ENCODE data around the gene ATF1. TPM values are rescaled to one million over a fixed set of nuclear protein-coding genes. Genes with fewer than 3 reads are reported as not detected.

ATF1 gene
- total and polyA plus RNA-seq, 2 of the 8 experiments (the other 6 are each of a cell fraction or from before 2014, with no cell fraction given) = 23.2 to 41.8 TPM

GRCh38 chr12:50842637-50843493, 79.0 kb downstream of the ATF1 start, which contains the start of gene TMPRSS12 (continued):
- TF ChIP-seq SIN3A (conservative IDR thresholded peaks at IDR 0.05 in 1 of 2, IDR thresholded peaks at IDR 0.05 in 1 of 2; ENCODE audit: low read depth in 1 of 2, low read length in 2 of 2) (0 out of 4 replicates have a peak, but pooled peaks of 1 of the 2 experiments have one; percentile 24), SRF (IDR thresholded peaks at IDR 0.05; ENCODE audit: low read depth, low read length) (no peak), KDM4A (IDR thresholded peaks at IDR 0.05; ENCODE audit: low read depth, low read length, severe bottlenecking) (peak; percentile 44), SP2 (IDR thresholded peaks at IDR 0.05; ENCODE audit: low read length) (no peak), TAF1 (IDR thresholded peaks at IDR 0.05; ENCODE audit: low read depth, low read length) (peak; percentile 58), HDAC6 (IDR thresholded peaks at IDR 0.05; ENCODE audit: low read depth, low read length) (no peak), TBP (IDR thresholded peaks at IDR 0.05; ENCODE audit: low read depth, low read length) (peak; percentile 68), CTCF (IDR thresholded peaks at IDR 0.05; ENCODE audit: control extremely low read depth in 1 of 3, insufficient read depth in 1 of 3, low read depth in 1 of 3, low read length in 3 of 3) (peak; percentile 41 to 61 (median 55)), MAX (IDR thresholded peaks at IDR 0.05) (peak; percentile 96), RAD21 (IDR thresholded peaks at IDR 0.05 in 1 of 2, conservative IDR thresholded peaks at IDR 0.05 in 1 of 2; ENCODE audit: low read depth in 2 of 2, low read length in 2 of 2) (peak; percentile 68 to 74), EGR1 (IDR thresholded peaks at IDR 0.05; ENCODE audit: borderline replicate concordance, low read depth, low read length) (no peak), TAF7 (optimal IDR thresholded peaks at IDR 0.05; ENCODE audit: borderline replicate concordance, low read depth, low read length) (peak; percentile 24)
- TF ChIP-seq, protein P1, sequence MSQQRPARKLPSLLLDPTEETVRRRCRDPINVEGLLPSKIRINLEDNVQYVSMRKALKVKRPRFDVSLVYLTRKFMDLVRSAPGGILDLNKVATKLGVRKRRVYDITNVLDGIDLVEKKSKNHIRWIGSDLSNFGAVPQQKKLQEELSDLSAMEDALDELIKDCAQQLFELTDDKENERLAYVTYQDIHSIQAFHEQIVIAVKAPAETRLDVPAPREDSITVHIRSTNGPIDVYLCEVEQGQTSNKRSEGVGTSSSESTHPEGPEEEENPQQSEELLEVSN (IDR thresholded peaks at IDR 0.05) = peak; percentile 97
